Esophagus (tissue), 2 donors: Measurements from ENCODE around the gene UBE2J2. TPM values are rescaled to one million over a fixed set of nuclear protein-coding genes. Genes with fewer than 3 reads are reported as not detected.

Source experiments
- H3K27ac ChIP-seq, 2 donors: one replicate each; pipeline ENCODE4 v1.5.1; 2013; ENCODE audit warnings: low read depth in 2 of 2, mild to moderate bottlenecking in 2 of 2, inconsistent platforms in 1 of 2, low read length in 1 of 2, moderate library complexity in 1 of 2
- H3K27me3 ChIP-seq, 2 donors: one replicate each; pipeline ENCODE4 v1.6.1; 2013; ENCODE audit warnings: low read length in 2 of 2, control low read depth in 1 of 2, mild to moderate bottlenecking in 1 of 2; ENCODE audit not compliant: insufficient read depth in 2 of 2, control insufficient read depth in 1 of 2
- H3K36me3 ChIP-seq, 2 donors: one replicate each; pipeline ENCODE4 v1.6.1; 2013; ENCODE audit warnings: low read length in 1 of 2; ENCODE audit not compliant: control insufficient read depth in 2 of 2, insufficient read depth in 2 of 2
- H3K4me1 ChIP-seq, 2 donors: one replicate each; pipeline ENCODE4 v1.6.1; 2013; ENCODE audit warnings: low read length in 1 of 2; ENCODE audit not compliant: control insufficient read depth in 2 of 2, insufficient read depth in 2 of 2
- H3K4me3 ChIP-seq, 2 donors: one replicate each; pipeline ENCODE4 v1.5.1; 2013; ENCODE audit warnings: low read length in 2 of 2, mild to moderate bottlenecking in 2 of 2, low read depth in 1 of 2, moderate library complexity in 1 of 2
- H3K9me3 ChIP-seq, 2 donors: one replicate each; pipeline ENCODE4 v1.6.1; 2013; ENCODE audit warnings: mild to moderate bottlenecking in 2 of 2, low read depth in 1 of 2, low read length in 1 of 2, moderate library complexity in 1 of 2; ENCODE audit not compliant: control insufficient read depth in 2 of 2, insufficient read depth in 1 of 2
- WGBS, 2 donors: extraction: QIAGEN DNeasy Blood & Tissue Kit; methylation state at CpG; one replicate each; pipeline ENCODE4 v1.1.7; 2013; 5-methylcytosine and 5-hydroxymethylcytosine counted together
- polyA plus RNA-seq, 2 donors: library from polyadenylated mRNA; stranded (reverse); fragments of 200-250 nt; gene quantifications; one replicate each; pipeline ENCODE4 v1.2.3, GENCODE V29; 2013
- donor health status: healthy with polysubstance abuse.
- donor health status: Bipolar disorder and iron deficiency.

Gene UBE2J2
- polyA plus RNA-seq, 2 donors, result 38.2 to 40.9 TPM

- WGBS, 2 donors, result 94 to 95% methylated on average over 15 of the region's 15 CpGs
- no peak overlapping the region for H3K27ac ChIP-seq
- H3K4me1 ChIP-seq, result peaks cover 7 to 20% of the 10 kb centered on the region in 2 donors
- H3K27me3 ChIP-seq, result no peaks in the 10 kb centered on the region
- H3K9me3 ChIP-seq, result peaks cover 0 to 3% of the 10 kb centered on the region in 2 donors
- peaks cover 23 to 79% of the 10 kb centered on the region in 2 donors for H3K36me3 ChIP-seq
- no peak overlapping the region for H3K4me3 ChIP-seq
Measured at GRCh38 chr1:1223321-1223720, 50.3 kb downstream of the UBE2J2 start.

GRCh38 chr1:1222575-1223225 lies 51.0 kb downstream of the UBE2J2 start:
- Histone ChIP-seq H3K4me3 (no peak overlapping the region), H3K36me3 (peaks cover 17 to 76% of the 10 kb centered on the region in 2 donors), H3K9me3 (peaks cover 0 to 3% of the 10 kb centered on the region in 2 donors), H3K4me1 (peaks cover 10 to 24% of the 10 kb centered on the region in 2 donors), H3K27me3 (no peaks in the 10 kb centered on the region), H3K27ac (no peak overlapping the region)
- whole genome bisulfite sequencing, 2 donors, result 92 to 96% methylated on average over 44 of the region's 44 CpGs

DNA sequence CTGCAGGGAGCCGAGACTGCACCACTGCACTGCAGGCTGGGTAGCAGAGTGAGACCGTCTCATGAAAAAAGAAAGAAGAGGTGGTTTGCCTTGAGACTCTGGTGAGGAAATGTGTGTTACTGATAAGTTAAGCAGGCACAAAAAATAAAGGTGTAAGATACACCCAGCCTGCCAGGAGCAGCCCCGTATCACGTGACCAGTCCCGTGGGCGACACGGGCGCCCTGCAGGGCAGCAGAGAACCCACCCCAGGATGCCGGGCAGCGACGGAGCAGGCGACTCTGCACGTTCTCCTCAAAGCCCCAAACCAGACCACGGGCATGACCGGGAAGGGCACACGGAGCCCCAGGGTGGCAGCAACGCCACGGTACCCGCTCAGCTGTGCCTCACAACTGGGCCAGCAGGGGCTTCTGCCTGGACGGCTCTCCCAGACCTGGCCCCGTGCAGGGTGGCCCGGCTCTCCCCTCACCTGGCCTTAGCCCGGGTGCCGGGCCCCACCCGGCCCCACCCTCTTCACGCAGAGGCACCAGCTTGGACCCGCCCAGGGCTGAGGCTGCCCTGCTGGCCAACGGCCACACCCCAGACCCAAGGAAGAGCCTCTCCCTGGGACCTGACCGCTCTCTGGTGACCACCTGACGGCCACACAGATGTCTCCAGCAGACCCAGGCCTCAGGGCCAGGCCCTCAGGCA lies 51.6 kb downstream of the UBE2J2 start:
- 78 to 85% methylated on average over 30 of the region's 30 CpGs for WGBS, 2 donors
- H3K27ac ChIP-seq, result no peak overlapping the region
- H3K36me3 ChIP-seq, result peaks cover 16 to 77% of the 10 kb centered on the region in 2 donors
- no peaks in the 10 kb centered on the region for H3K27me3 ChIP-seq
- H3K4me3 ChIP-seq, result no peak overlapping the region
- peaks cover 0 to 3% of the 10 kb centered on the region in 2 donors for H3K9me3 ChIP-seq
- peaks cover 10 to 25% of the 10 kb centered on the region in 2 donors for H3K4me1 ChIP-seq

DNA sequence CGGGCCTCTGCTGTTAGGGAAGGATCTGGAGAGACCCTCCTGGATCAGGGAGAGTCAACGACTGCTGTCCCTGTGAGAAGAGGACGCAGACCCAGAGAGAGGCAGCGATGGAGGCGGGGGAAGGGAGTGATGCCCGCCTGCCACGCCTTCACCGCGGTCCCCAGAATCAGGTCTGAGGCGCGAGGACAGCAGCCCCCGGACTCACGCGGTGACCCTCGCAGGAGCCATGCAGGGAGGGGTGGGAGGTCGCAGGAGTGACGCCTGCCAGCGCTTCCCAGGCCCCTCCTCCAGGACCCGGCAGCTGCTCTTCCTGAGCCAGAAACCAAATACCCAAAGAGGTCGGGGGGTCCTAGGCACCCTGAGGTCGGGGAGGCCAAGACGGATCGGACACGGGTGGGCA lies 53.5 kb downstream of the UBE2J2 start:
- Histone ChIP-seq H3K27ac (no peak overlapping the region), H3K27me3 (no peaks in the 10 kb centered on the region), H3K4me1 (peaks cover 8 to 19% of the 10 kb centered on the region in 2 donors), H3K9me3 (peaks cover 0 to 3% of the 10 kb centered on the region in 2 donors), H3K4me3 (no peak overlapping the region), H3K36me3 (peaks cover 16 to 71% of the 10 kb centered on the region in 2 donors)
- WGBS, 2 donors, result 89 to 90% methylated on average over 24 of the region's 24 CpGs

DNA sequence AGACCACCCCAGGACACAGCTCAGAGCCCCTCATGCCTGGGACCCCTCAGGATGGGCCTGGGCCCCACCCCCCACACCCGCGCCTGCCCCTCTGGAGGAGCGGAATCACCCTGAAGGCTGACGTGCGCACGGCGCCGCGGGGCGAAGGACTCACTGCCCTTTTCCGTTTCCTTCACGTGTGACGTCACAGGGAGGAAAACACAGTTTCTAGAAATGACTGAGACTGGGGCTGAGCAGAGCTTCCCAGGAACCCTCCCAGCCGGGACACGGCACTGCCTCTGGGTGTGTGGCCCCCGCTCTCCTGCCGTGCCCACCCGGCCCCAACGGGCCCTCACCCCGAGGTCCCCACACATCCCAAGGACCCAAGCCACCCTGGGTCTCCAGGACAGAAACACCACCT lies 54.3 kb downstream of the UBE2J2 start:
- 86% methylated on average over 20 of the region's 20 CpGs for WGBS, 2 donors
- no peak overlapping the region for H3K27ac ChIP-seq

GRCh38 chr1:1218524-1219200 lies 55.0 kb downstream of the UBE2J2 start:
- Histone ChIP-seq H3K27ac (no peak overlapping the region), H3K4me3 (no peak overlapping the region), H3K9me3 (peaks cover 0 to 3% of the 10 kb centered on the region in 2 donors), H3K36me3 (peaks cover 14 to 60% of the 10 kb centered on the region in 2 donors), H3K4me1 (peaks cover 6 to 18% of the 10 kb centered on the region in 2 donors), H3K27me3 (no peaks in the 10 kb centered on the region)
- 91 to 94% methylated on average over 36 of the region's 36 CpGs for WGBS, 2 donors

More for the DNA sequence above, 54.3 kb downstream of the UBE2J2 start:
- H3K36me3 ChIP-seq, result peaks cover 14 to 64% of the 10 kb centered on the region in 2 donors
- H3K27me3 ChIP-seq, result no peaks in the 10 kb centered on the region
- H3K4me1 ChIP-seq, result peaks cover 6 to 16% of the 10 kb centered on the region in 2 donors
- no peak overlapping the region for H3K4me3 ChIP-seq
- H3K9me3 ChIP-seq, result peaks cover 0 to 3% of the 10 kb centered on the region in 2 donors

DNA sequence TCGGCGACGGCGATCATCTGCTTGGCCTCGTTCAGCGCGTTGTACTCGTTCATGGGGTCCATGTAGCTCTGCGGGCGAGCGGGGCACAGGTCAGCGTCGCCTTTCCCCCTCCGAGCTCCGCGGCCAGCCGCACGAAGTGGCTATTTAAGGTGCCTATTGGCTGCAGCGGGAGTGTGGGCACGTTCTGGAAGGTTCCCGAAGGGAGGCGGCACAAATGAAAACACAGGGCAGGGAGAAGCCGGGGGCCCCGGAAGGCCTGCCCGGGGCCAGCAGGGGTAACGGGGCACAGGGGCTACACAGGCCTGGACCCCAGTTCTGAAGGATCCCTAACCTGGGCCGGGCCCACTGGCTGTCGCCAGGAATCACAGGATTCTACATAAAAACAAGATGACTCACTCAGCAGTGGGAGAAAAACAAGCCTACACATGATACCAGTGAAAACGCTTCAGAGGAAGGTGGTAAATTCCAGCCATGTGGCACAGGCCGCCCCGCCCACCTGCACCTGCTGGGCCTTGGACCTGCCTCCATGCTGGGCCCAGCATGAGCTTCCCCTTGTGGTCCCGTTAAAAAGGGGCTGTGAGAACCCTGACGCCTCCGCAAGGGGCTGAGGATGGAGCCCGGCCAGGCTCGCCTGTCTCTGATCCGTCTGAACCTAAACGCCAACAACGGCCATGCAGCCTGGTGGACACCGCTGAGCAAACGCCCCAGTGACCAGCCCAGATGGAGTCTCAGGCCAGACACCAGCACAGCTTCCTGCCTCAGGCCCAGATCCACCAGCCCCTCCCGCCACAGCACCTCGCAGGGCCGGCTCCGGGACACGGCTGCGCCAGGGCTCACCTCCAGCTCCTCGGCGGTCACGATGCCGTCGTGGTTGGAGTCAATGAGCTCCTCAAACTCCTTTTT lies 55.8 kb downstream of the UBE2J2 start:
- Histone ChIP-seq H3K4me3 (no peak overlapping the region), H3K36me3 (peaks cover 14 to 53% of the 10 kb centered on the region in 2 donors), H3K27ac (no peak overlapping the region), H3K27me3 (no peaks in the 10 kb centered on the region), H3K4me1 (peaks cover 6 to 23% of the 10 kb centered on the region in 2 donors), H3K9me3 (peaks cover 0 to 2% of the 10 kb centered on the region in 2 donors)
- WGBS, 2 donors, result 81 to 84% methylated on average over 52 of the region's 52 CpGs

DNA sequence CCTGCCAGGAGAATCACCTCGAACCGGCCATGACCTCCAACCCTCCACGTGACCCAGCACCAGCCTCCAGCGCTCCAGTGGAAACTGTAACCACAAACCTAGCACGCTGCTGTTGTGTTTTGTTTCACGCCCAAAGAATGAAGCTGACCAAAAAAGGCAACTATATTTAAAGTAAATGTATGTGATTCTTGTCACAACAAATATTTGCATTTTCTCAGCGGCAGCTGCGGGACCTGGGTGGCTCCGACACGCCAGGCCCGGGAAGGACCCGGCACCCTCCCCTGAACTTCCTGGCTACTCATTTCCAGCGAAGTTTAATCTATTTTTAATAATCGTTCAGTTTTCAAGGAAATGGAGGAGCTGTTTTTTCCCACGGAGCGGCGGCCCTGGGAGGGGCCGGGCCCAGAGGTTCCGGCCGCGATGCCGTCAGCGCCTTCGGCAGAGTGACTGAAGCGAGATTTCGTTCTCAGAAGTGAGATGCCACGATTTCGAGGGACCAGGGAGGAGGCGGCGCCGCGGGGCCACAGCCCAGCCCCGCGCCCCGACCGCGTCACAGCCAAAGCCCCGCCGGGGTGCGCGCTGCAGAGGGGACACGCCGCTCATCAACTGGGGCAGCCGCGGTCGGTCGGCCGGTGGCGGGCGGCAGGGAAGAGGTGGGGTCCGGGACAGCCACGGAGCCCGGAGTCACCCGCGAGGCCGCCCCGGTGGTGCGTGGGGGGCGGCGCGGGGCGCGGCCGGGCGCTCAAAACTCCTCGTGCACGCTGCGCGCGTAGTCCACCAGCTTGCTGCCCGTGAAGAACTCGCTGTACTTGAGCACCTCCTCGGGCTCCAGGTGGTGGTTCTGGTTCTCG lies 56.7 kb downstream of the UBE2J2 start:
- peaks cover 4 to 18% of the 10 kb centered on the region in 2 donors for H3K4me1 ChIP-seq
- no peak overlapping the region for H3K4me3 ChIP-seq
- no peaks in the 10 kb centered on the region for H3K9me3 ChIP-seq
- WGBS, 2 donors, result 89 to 92% methylated on average over 58 to 74 of the region's 74 CpGs
- peaks cover 10 to 47% of the 10 kb centered on the region in 2 donors for H3K36me3 ChIP-seq
- no peaks in the 10 kb centered on the region for H3K27me3 ChIP-seq
- H3K27ac ChIP-seq, result no peak overlapping the region
